Endodermal cell (in vitro differentiated cells): ENCODE data around the gene HAL. TPM values are rescaled to one million over a fixed set of nuclear protein-coding genes. Genes with fewer than 3 reads are reported as not detected.
A peak's percentile ranks its signal among the peaks of the same experiment; 100 is the strongest.

ENCODE experiments used
- DNase-seq: peaks from one replicate; pipeline ENCODE4 v3.0.0-alpha.2; 2017
- H3K27ac ChIP-seq: 2 replicates; pipeline ENCODE4 v1.5.1; 2013; ENCODE audit warnings: mild to moderate bottlenecking, low read depth, low read length, moderate library complexity
- H3K27me3 ChIP-seq: 2 replicates; pipeline ENCODE4 v1.6.1; 2013; ENCODE audit warnings: mild to moderate bottlenecking, low read length, moderate library complexity; ENCODE audit not compliant: insufficient read depth, control insufficient read depth, poor library complexity, severe bottlenecking
- H3K36me3 ChIP-seq: 2 replicates; pipeline ENCODE4 v1.7.0; 2013; ENCODE audit warnings: mild to moderate bottlenecking, low read length, moderate library complexity; ENCODE audit not compliant: control insufficient read depth, insufficient read depth
- H3K4me1 ChIP-seq: one replicate; pipeline ENCODE4 v1.7.0; 2013; ENCODE audit warnings: low read length; ENCODE audit not compliant: control insufficient read depth, insufficient read depth
- H3K4me3 ChIP-seq: 2 replicates; pipeline ENCODE4 v1.5.1; 2013; ENCODE audit warnings: mild to moderate bottlenecking, low read length, moderate library complexity
- H3K9ac ChIP-seq: 2 replicates; pipeline ENCODE4 v1.6.1; 2013; ENCODE audit warnings: mild to moderate bottlenecking, low read length, moderate library complexity; ENCODE audit not compliant: poor library complexity, severe bottlenecking; ENCODE audit errors: extremely low read depth
- H3K9me3 ChIP-seq: 2 replicates; pipeline ENCODE4 v1.6.1; 2013; ENCODE audit warnings: mild to moderate bottlenecking, low read length, moderate library complexity; ENCODE audit not compliant: control insufficient read depth
- H3K27ac Mint-ChIP-seq: 2 replicates; pipeline ENCODE4 v1.8.0; 2020; ENCODE audit warnings: mixed read lengths
- H3K27me3 Mint-ChIP-seq: 2 replicates; pipeline ENCODE4 v1.8.0; 2021; ENCODE audit warnings: mild to moderate bottlenecking, mixed read lengths; ENCODE audit not compliant: insufficient read depth
- H3K36me3 Mint-ChIP-seq: 2 replicates; pipeline ENCODE4 v1.8.0; 2020; ENCODE audit warnings: low read depth, mixed read lengths
- H3K4me1 Mint-ChIP-seq: 2 replicates; pipeline ENCODE4 v1.8.0; 2020; ENCODE audit warnings: mixed read lengths
- H3K4me3 Mint-ChIP-seq: 2 replicates; pipeline ENCODE4 v1.8.0; 2020; ENCODE audit warnings: mild to moderate bottlenecking, moderate library complexity, mixed read lengths
- H3K9me3 Mint-ChIP-seq: 2 replicates; pipeline ENCODE4 v1.8.0; 2020; ENCODE audit warnings: mild to moderate bottlenecking, mixed read lengths
- CTCF ChIP-seq: fragments of 200-600 bp; sonication (generic); conservative IDR thresholded peaks from 2 replicates; pipeline ENCODE4 v1.5.0; 2021; ENCODE audit warnings: antibody characterized with exemption, mild to moderate bottlenecking
- WGBS, 2 experiments: methylation state at CpG; one replicate each; pipeline versions ENCODE4 v1.1.5 to v1.1.7; 2013; ENCODE audit warnings: missing lambda C conversion rate in 2 of 2, mixed read lengths in 1 of 2; ENCODE audit not compliant: insufficient coverage in 1 of 2, insufficient read length in 1 of 2; 5-methylcytosine and 5-hydroxymethylcytosine counted together
- total RNA-seq, 2 donors: library from RNA; stranded (reverse); fragmentation: NEBNext Ultra II Directional in 1 of 2; extraction: Animal tissue kit (Norgen Biotek cat#: 25700) in 1 of 2; gene quantifications; 2 replicates in 1 of 2; 3 replicates in 1 of 2; pipeline ENCODE4 v1.2.1, GENCODE V29; 2021

Gene HAL
- total RNA-seq, 2 donors from 2014 or later: 0.31 to 0.49 TPM

GRCh38 chr12:96020314-96021003, 24.3 kb upstream of the HAL start:
- Histone ChIP-seq H3K27ac (no peak overlapping the region), H3K27me3 (no peaks in the 10 kb centered on the region), H3K9me3 (no peaks in the 10 kb centered on the region), H3K9ac (no peak overlapping the region), H3K4me3 (no peak overlapping the region), H3K4me1 (no peaks in the 10 kb centered on the region), H3K36me3 (peaks cover 64% of the 10 kb centered on the region)
- no peaks in the 10 kb centered on the region for H3K27me3 Mint-ChIP-seq
- no peaks in the 10 kb centered on the region for H3K9me3 Mint-ChIP-seq
- H3K36me3 Mint-ChIP-seq: peaks cover 70% of the 10 kb centered on the region
- TF ChIP-seq CTCF: no peak
- no peak for DNase-seq
- no peaks in the 10 kb centered on the region for H3K4me1 Mint-ChIP-seq
- 90 to 92% methylated on average over 2 to 3 of the region's 3 CpGs for WGBS, 2 experiments
- no peak overlapping the region for H3K4me3 Mint-ChIP-seq
- no peak overlapping the region for H3K27ac Mint-ChIP-seq

GRCh38 chr12:96015672-96016071, 19.5 kb upstream of the HAL start:
- Mint-ChIP-seq H3K27ac (no peak overlapping the region), H3K4me3 (no peak overlapping the region), H3K9me3 (no peaks in the 10 kb centered on the region), H3K4me1 (no peaks in the 10 kb centered on the region), H3K27me3 (no peaks in the 10 kb centered on the region), H3K36me3 (peaks cover 62% of the 10 kb centered on the region)
- peak; percentile 80 for TF ChIP-seq CTCF
- DNase-seq: peak; percentile 85
- 84 to 91% methylated on average over 5 of the region's 5 CpGs for WGBS, 2 experiments
- H3K4me1 ChIP-seq: no peaks in the 10 kb centered on the region
- H3K9ac ChIP-seq: no peak overlapping the region
- no peaks in the 10 kb centered on the region for H3K9me3 ChIP-seq
- H3K27me3 ChIP-seq: no peaks in the 10 kb centered on the region
- H3K27ac ChIP-seq: no peak overlapping the region
- no peak overlapping the region for H3K4me3 ChIP-seq
- H3K36me3 ChIP-seq: peaks cover 71% of the 10 kb centered on the region

GRCh38 chr12:96014943-96015599, 18.9 kb upstream of the HAL start:
- no peak overlapping the region for H3K27ac ChIP-seq
- peaks cover 71% of the 10 kb centered on the region for H3K36me3 ChIP-seq
- DNase-seq: no peak
- H3K9me3 ChIP-seq: no peaks in the 10 kb centered on the region
- Mint-ChIP-seq H3K9me3 (no peaks in the 10 kb centered on the region), H3K4me1 (no peaks in the 10 kb centered on the region), H3K4me3 (no peak overlapping the region), H3K27me3 (no peaks in the 10 kb centered on the region), H3K36me3 (peaks cover 64% of the 10 kb centered on the region), H3K27ac (no peak overlapping the region)
- H3K4me3 ChIP-seq: no peak overlapping the region
- WGBS, 2 experiments: 91 to 97% methylated on average over 3 of the region's 3 CpGs
- H3K4me1 ChIP-seq: no peaks in the 10 kb centered on the region
- H3K27me3 ChIP-seq: no peaks in the 10 kb centered on the region
- H3K9ac ChIP-seq: no peak overlapping the region
- TF ChIP-seq CTCF: no peak
